GM21367 (cell line): ENCODE results near the gene NCAPG2.
A peak's percentile ranks its signal among the peaks of the same experiment; 100 is the strongest.
"Not testable (repeated sequence)": the region's sequence is repeated elsewhere in the genome, so short reads cannot be mapped to it uniquely, and the experiment has no call there.

Experiments used
- ATAC-seq: cut with Tn5 transposase; IDR thresholded peaks from one replicate; pipeline ENCODE4 v1.9.1; 2021; ENCODE audit not compliant: unreplicated experiment

Gene NCAPG2

DNA sequence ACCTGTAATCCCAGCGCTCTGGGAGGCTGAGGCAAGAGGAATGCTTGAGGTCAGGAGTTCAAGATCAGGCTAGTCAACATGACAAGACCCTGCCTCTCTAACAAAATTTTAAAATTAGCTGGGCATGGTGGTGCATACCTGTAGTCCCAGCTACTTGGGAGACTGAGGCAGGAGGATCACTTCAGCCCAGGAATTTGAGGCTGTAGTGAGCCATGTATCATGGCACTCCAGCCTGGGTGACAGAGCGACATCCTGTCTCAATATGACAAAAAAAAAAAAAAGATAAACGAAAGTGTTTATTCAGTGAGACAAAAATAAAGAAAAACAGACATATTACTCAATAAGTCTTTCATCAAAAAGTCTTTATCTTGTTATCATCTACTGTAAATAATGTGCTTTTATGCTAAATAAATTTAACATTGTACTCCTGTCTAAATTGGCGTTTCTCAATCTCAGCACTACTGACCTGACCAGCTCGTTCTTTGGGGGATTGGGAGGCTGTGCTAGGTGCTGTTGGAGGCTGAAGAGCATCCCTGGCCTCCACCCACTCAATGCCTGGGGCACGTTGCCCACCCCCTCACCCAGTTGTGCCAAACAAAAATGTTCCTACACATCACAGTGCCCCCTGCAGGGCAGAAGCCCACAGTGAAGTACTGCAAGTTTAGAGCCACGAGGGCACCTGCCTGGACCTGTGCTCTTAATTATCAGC is 57.7 kb downstream of the NCAPG2 start:
- no peak for ATAC-seq

DNA sequence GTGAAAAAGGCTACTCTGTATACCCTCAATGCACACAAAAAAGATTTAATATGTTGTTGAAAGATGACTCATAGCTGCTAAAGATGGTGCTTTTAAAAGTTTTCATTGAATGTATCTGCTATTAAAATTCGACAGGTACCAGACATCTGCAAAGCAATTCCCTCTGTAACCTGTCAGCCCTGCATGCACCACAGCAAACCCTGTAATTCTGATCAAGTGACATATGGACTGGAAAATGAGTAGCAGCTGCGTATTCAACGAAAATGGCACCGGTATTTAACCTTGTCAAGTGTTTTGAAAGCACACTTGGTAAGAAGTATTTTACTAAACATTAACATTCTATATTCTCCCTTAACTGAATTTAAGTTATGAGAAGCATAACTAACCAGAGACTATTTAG is 58.8 kb downstream of the NCAPG2 start:
- no peak for ATAC-seq

DNA sequence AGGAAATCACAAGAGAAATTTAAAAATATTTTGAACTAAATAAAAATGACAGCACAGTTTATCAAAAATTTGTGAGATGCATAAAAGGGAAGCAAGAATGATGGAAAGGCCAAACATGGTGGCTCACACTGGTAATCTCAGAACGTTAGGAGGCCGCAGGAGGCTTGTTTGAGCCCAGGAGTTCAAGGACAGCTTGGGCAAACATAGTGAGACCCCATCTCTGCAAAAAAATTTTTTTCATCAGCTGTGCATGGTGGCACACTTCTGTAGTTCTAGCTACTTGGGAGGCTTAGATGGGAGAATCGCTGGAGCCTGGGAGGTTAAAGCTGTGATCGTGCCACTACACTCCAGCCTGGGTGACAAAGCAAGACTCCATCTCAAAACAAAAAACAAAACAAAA is 62.5 kb downstream of the NCAPG2 start:
- no peak for ATAC-seq

DNA sequence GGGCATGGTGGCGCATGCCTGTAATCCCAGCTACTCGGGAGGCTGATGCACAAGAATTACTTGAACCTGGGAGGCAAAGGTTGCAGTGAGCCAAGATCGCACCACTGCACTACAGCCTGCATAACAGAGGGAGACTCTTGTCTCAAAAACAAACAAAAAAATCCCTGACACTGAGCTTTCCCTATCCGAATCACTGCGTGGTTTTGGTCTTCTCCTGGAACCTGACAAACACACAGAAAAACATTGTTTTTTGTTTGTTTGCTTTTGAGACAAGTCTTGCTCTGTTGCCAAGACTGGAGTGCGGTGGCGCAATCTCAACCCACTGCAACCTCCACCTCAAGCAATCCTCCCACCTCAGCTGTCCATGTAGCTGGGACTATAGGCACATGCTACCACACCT is 66.6 kb downstream of the NCAPG2 start:
- no peak for ATAC-seq

DNA sequence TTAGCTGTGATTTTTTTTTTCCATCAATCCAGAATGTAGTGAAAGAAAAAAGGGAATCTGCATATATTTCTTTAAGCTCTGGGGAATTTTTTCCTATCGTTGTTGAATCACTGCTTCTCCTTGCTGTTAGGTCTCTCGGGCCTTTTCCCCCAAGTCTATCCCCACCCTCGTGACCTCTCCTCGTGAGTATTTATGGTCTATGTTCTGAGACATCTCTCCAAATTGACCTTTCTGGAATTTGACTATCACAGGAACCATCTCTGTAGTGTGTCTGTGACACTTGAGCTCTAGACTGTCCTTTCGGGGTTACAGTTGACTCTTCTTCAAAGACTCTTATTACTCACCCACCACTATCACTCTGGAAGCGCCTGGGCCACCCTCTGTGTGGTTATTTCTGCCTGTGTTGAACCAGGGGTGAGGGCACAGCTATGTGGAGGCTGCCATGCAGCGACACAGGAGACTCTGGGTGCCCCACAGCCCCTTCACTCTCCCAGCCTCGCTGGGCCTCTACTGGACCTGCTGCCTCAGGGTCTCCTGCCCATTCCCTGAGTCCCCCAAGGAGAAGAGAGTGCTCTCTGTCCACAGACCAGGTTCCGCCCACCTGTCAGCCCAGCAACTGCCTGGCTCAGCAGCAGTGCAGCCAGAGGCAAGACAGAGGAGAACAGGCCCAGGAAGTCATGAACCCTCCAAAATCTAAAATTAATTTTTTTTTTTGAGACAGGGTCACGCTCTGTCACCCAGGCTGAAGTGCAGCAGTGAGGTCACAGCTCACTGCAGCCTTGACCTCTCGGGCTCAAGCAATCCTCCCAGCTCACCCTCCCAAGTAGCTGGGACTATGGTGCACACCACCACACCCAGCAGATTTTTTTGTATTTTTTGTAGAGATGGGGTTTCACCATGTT is 71.3 kb downstream of the NCAPG2 start:
- ATAC-seq, result peak; percentile 80

DNA sequence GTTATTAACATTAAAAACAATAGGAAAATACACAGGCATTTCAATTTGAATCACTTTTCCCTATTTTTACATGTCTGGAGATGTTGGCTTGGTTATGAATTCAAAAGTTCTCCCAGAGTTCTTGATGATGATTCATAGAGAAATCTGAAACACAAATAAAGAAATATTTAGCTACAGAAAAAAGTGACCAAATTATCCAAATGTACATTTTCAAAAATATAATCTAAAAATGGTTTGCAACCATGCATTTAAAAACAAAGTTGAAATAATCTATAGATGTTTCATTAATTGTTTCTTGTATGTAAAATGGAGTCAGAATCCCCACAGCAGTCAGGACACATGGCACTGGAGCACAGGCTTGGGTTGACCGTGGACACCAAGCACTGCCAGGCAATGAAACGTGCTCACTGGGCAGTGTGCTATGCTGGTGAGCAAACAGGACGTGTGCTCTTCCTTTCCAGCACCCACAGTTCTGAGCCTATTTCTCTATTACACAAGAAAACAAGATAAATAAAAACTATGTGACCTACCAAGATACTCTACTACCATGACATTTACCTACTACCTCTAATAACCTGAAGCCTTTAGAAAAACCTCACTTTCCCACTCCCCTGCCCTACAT is 72.9 kb downstream of the NCAPG2 start:
- no peak for ATAC-seq

DNA sequence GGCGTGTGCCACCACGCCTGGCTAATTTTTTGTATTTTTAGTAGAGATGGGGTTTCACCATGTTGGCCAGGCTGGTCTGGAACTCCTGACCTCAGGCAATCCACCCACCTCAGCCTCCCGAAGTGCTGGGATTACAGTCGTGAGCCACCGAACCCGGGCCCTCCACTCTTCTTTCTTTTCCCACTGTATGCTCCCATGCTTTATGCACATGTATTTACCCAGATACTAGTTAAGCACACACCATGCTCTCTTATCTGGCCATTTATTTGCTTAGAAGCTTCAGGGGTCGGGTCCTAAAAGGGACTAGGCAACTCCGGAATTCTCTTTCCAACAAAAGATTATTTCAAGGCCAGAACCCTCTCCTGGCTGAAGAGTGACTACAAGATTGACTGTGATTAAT is 78.3 kb downstream of the NCAPG2 start:
- not testable (repeated sequence) for ATAC-seq

DNA sequence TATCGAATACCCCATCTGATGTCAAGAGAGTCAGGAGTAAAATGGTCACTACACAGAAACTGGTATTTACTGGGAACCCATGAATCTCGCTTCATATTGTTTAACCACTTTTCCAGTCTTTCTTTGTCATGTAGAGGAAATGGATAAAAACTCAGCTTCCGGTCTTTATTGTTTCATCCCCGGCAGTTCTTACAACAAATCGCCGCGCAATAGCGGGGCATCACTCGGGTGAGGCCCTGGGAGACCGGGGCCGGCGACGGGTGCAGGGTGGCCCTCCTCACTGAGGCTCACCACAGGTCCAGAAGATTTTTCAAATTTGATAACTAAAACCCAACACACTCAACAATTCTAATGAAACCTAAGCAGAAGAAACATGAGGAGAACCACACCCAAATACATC is 81.4 kb downstream of the NCAPG2 start:
- no peak for ATAC-seq

DNA sequence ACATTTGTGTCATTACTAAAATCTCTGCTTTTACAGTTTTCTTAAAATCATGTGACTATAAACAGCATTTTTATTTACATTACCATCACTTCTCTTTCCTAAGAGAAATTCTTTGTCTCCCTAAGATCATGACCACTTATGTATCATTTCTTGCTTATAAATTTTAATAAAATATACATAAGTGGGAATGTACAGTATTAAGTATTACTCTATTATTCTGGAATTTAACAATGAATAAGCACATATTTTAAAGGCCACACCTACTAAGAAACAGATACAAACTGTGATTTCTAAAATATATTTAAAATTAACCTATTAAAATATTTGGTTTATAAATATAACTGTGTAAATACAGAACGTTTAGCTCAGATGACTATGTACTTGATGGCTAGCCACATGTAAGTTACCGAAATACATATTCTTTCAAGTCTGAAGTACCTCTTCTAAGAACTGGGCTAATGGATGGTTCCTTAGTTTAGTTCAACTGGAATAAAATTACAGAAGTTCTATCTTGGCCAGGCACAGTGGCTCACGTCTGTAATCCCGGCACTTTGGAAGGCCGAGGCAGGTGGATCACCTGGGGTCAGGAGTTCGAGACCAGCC is 83.7 kb downstream of the NCAPG2 start:
- ATAC-seq, result no peak

DNA sequence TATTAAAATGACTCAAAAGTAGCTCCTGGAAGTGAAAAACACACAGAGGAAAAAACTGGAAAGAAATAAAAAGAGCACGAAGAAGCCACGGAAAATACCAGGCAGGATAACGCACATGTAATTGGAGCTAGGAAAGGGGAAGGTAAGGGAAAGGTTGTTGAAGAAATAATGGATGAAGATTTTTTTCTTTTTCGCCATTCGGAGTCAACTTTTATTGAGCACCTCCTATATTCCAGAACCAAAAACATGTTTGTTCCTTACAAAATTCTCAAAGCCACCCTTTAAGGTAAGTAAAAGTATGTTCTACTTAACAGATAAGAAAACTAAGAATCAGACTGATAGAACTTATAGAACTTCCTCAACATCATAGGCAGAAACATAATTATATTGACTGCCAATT is 84.2 kb downstream of the NCAPG2 start:
- no peak for ATAC-seq

DNA sequence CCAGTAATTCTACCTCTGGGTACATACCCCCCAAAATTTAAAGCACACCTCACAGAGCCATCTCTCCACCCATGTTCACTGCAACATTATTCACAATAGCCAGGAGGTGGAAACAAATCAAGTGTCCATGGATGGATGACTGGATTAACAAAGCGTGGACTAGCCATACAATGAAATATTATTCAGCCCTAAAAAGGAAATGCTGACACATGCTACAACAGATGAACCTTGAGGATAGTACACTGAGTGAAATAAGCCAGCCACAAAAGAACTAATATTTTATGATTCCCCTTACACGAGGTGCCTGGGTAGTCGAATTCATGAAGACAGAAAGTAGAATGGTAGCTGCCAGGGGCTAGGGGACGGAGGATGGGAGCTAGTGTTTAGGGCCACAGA is 85.9 kb downstream of the NCAPG2 start:
- no peak for ATAC-seq

DNA sequence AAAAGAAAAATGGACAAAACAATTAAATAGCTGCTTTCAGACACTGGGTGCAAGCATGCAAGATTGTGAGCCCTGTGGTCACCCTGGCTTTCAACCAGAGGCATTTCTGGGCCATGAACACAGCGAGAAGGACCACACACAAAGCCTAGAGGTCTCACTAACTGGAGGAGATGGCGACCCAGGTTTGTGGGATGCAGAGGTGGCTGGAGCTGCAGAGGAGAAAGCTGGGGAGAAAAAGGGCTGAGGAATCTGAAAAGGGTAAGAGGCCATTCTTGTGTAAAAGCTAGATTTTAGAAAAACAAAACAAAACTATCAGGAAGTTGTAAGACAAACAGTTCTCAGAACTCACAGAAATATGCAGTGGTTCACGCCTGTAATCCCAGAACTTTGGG is 86.9 kb downstream of the NCAPG2 start:
- no peak for ATAC-seq

DNA sequence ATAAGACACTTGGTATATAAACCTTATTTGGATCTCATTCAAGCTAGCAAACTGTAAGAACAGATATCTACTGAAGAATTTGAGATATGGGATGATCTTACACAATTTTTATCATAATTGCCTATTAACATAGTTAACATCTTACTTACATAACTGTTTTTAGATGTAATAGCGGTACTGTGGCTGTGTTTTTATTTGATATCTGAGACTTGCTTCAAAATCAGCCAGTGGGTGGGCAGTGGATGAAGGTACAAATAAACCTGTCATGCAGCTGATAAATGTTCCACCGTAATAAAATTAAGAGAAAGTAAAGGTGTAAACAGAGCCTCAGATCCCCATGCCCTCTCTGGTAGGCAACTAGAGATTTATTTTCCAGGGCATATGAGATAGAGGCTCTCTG is 88.6 kb downstream of the NCAPG2 start:
- ATAC-seq, result no peak

DNA sequence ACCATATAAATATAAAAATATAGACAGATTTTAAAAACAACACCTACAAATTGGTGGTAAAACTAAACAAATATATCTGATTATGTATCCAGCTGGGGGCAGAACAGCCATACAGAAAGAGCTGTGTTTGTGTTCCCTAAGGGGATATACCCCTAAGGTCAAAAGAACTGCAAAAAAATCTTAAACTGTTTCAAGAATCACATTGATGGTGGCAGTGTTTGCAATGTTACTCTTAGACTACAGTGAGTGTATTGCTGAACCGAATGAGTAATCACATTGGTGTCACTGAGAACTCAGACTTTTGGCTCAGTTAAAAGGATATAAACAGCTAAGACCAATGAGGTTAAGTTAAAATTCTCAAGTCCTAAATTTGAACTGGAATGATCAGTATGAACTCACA is 89.9 kb downstream of the NCAPG2 start:
- no peak for ATAC-seq

DNA sequence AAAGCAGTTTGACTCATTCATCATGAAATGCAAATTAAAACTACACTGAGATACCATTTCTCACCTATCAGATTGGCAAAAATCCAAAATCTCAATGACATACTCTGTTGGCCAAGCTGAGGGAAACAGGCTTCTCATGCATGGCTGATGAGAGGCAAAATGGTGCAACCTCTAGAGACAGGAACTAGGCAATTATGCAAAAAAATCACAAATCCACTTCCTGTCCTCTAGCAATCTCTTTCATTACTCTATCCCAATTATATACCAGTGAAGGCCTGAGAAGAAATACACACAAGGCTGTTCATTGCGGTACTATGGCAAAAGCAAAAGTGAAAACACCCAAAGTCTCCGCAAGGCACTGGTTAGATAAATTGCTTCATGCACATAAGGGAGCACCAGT is 91.1 kb downstream of the NCAPG2 start:
- peak; percentile 93 for ATAC-seq

DNA sequence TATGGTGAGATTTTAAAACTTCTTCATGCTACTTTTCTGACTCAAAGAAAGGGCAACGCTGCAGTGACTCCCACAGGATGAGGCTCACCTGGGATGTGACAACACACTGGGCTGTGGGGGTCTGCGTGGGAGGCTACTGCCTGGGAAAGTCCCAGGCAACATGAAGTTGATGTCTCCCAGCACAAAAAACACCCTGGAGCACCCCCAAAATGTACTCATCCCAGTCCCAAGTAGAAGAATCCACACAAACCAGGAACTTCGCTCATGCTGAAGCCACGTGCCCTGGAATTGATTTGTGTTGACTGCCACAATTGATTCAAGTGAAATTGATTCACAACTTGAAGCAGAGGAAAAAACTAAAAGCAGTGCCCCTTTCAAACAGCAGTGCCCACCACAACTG is 92.1 kb downstream of the NCAPG2 start:
- no peak for ATAC-seq

DNA sequence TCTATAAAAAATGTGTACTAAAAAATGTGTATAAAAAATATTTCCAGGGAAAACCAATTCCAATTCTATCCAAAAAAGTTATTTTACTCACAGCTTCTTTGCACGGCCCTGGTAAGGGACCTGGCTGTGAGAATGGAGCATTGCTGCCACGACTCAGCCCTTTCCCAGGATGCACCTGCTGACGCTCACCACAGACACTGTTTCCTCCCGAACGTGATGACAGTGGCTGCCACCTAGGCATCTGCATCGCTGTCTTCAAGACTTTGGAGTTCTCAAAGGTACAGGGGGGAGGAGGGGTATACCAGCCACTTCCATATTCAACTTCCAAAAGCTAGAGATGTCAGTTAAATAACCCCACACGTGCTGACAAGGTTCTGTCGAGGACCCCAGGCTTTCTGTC is 93.1 kb downstream of the NCAPG2 start:
- no peak for ATAC-seq

DNA sequence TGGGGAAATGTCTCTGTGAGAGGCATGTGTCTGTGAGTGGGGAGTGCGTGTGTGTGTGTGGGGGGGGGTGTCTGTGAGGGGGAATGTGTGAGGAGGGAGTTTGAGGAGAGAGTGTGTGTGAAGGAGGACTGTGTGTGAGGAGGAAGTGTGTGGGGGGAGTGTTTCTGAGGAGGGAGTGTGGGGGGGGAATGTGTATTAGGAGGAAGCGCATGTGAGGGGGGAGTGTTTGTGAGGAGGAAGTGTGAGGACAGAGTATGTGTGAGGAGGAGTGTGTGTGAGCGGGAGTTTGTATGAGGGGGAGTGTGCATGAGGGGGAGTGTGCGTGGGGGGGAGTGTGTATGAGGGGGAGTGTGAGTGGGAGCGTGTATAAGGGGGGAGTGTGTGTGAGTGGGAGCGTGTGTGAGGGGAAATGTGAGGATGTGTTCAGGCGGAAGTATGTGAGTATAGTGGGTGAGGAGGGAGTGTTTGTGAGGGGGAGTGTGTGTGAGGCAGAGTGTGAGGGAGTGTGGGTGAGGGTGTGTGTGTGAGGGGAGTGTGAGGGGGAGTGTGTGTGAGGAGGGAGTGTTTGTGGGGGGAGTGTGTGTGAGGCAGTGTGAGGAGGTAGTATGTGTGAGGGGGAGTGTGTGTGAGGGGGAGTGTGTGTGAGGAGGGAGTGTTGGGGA is 95.2 kb downstream of the NCAPG2 start:
- ATAC-seq, result no peak

DNA sequence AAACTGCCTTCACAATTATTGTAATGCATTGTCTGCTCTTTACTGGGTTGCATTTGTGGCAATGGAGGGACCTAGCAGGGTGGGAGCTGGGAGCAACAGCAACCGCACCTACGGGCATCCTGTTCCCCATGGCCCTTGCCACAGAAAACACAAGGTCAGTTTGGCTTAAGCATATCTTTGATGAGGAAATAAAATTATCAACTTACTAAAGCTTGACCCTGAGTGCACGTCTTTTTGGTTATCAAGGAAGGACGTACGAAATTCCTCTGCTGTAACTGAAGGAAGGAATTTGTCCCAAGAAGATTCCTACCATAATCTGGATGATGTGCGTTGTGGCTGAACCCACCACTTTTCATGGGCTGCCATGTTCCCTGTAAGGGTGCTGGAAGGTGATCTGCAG is 97.0 kb downstream of the NCAPG2 start:
- ATAC-seq, result no peak

DNA sequence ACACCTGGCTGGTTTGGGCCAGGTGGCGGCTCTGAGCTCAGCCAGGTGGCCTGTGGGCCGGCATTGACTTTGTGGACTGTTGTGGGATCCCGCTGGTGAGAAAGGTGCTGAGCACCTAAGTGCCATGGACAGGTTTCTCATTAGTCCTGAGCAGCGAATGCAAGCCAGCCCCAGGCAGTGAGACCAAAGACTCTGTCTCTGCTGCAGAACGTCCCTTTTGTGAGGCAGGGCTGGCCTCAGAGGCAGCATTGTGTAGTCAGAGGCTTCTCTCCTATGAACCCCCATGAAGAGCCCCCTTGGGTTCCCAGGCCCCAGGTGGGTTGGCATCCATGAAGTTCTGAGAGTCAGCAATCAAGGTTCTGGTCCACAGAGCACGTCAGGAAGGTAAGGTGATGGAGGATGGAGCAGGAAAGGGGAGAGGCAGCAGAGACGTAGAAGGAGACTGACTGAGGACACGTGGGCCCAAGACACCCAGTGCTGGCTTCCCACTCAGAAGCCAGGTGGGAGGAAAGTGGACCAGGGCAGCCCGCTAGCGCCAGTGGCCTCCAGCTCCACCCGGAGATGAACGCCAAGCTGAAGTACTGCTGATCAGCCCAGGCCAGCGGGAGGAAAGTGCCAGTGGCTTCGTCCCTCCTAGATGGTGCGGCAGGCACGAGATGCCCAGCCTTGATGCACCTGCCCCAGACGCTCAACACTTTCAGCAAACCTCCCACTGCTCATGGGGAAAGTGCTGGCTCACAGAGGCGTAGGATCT is 97.8 kb downstream of the NCAPG2 start:
- ATAC-seq, result no peak
